ENCODE data around the gene NAIF1.

Gene NAIF1

GRCh38 chr9:128094950-128095544 lies 27.9 kb upstream of the NAIF1 start:
- no peaks in the 10 kb centered on the region for H3K9me3 ChIP-seq (ENCODE audit: insufficient read depth, low read length)
- peaks cover 7% of the 10 kb centered on the region for H4K20me1 ChIP-seq (ENCODE audit: insufficient read depth, low read length)
- H3K79me2 ChIP-seq (ENCODE audit: low read length) = peaks cover 74% of the 10 kb centered on the region
- H2AFZ ChIP-seq (ENCODE audit: low read depth, low read length) = no peak overlapping the region
- peak overlapping the region; percentile 86 for H3K27ac ChIP-seq (ENCODE audit: low read length)
- no peak for TF ChIP-seq CTCF (IDR thresholded peaks at IDR 0.05; ENCODE audit: low read depth, low read length)
- TF ChIP-seq EZH2phosphoT487 (IDR thresholded peaks at IDR 0.05; ENCODE audit: low read depth) = no peak
- H3K4me3 ChIP-seq (ENCODE audit: low read length) = peak overlapping the region; percentile 71
- H3K27me3 ChIP-seq (ENCODE audit: low read depth, low read length) = no peaks in the 10 kb centered on the region
- H3K36me3 ChIP-seq (replicated peaks; ENCODE audit: low read depth, low read length) = peaks cover 3% of the 10 kb centered on the region
- H3K4me2 ChIP-seq (ENCODE audit: low read length) = peak overlapping the region; percentile 97
- H3K4me1 ChIP-seq (ENCODE audit: low read length) = peaks cover 33% of the 10 kb centered on the region
- peak overlapping the region; percentile 16 for H3K9ac ChIP-seq (ENCODE audit: low read length)

GRCh38 chr9:128094166-128094949 lies 27.2 kb upstream of the NAIF1 start:
- no peak overlapping the region for H2AFZ ChIP-seq (ENCODE audit: low read depth, low read length)
- H3K4me1 ChIP-seq (ENCODE audit: low read length) = peaks cover 33% of the 10 kb centered on the region
- no peaks in the 10 kb centered on the region for H3K9me3 ChIP-seq (ENCODE audit: insufficient read depth, low read length)
- H3K79me2 ChIP-seq (ENCODE audit: low read length) = peaks cover 76% of the 10 kb centered on the region
- no peak for TF ChIP-seq EZH2phosphoT487 (IDR thresholded peaks at IDR 0.05; ENCODE audit: low read depth)
- TF ChIP-seq CTCF (IDR thresholded peaks at IDR 0.05; ENCODE audit: low read depth, low read length) = no peak
- H3K27me3 ChIP-seq (ENCODE audit: low read depth, low read length) = no peaks in the 10 kb centered on the region
- peak overlapping the region; percentile 97 for H3K4me2 ChIP-seq (ENCODE audit: low read length)
- H3K9ac ChIP-seq (ENCODE audit: low read length) = peak overlapping the region; percentile 46
- H3K36me3 ChIP-seq (replicated peaks; ENCODE audit: low read depth, low read length) = peaks cover 4% of the 10 kb centered on the region
- peak overlapping the region; percentile 71 for H3K4me3 ChIP-seq (ENCODE audit: low read length)
- peak overlapping the region; percentile 86 for H3K27ac ChIP-seq (ENCODE audit: low read length)
- peaks cover 7% of the 10 kb centered on the region for H4K20me1 ChIP-seq (ENCODE audit: insufficient read depth, low read length)

- H3K27me3 ChIP-seq (ENCODE audit: low read depth, low read length) = no peaks in the 10 kb centered on the region
- peaks cover 7% of the 10 kb centered on the region for H4K20me1 ChIP-seq (ENCODE audit: insufficient read depth, low read length)
- peak overlapping the region; percentile 86 for H3K27ac ChIP-seq (ENCODE audit: low read length)
- H3K9ac ChIP-seq (ENCODE audit: low read length) = 0 out of 2 replicates have a peak overlapping the region, but pooled peaks have one; percentile 46
- peak overlapping the region; percentile 71; the same call in 1 of the 2 replicates for H3K4me3 ChIP-seq (ENCODE audit: low read length)
- H3K4me2 ChIP-seq (ENCODE audit: low read length) = peak overlapping the region; percentile 97
- H3K36me3 ChIP-seq (replicated peaks; ENCODE audit: low read depth, low read length) = peaks cover 11% of the 10 kb centered on the region
- peaks cover 76% of the 10 kb centered on the region for H3K79me2 ChIP-seq (ENCODE audit: low read length)
- peaks cover 33% of the 10 kb centered on the region for H3K4me1 ChIP-seq (ENCODE audit: low read length)
- TF ChIP-seq CTCF (IDR thresholded peaks at IDR 0.05; ENCODE audit: low read depth, low read length) = no peak
- no peak for TF ChIP-seq EZH2phosphoT487 (IDR thresholded peaks at IDR 0.05; ENCODE audit: low read depth)
- no peaks in the 10 kb centered on the region for H3K9me3 ChIP-seq (ENCODE audit: insufficient read depth, low read length)
- no peak overlapping the region for H2AFZ ChIP-seq (ENCODE audit: low read depth, low read length)
Observed at GRCh38 chr9:128093011-128093410, 25.9 kb upstream of the NAIF1 start.

GRCh38 chr9:128092199-128092977 lies 25.3 kb upstream of the NAIF1 start:
- no peak overlapping the region for H3K4me3 ChIP-seq (ENCODE audit: low read length)
- peaks cover 7% of the 10 kb centered on the region for H4K20me1 ChIP-seq (ENCODE audit: insufficient read depth, low read length)
- no peaks in the 10 kb centered on the region for H3K27me3 ChIP-seq (ENCODE audit: low read depth, low read length)
- no peak overlapping the region for H3K9ac ChIP-seq (ENCODE audit: low read length)
- H3K4me1 ChIP-seq (ENCODE audit: low read length) = peaks cover 33% of the 10 kb centered on the region
- no peak overlapping the region for H2AFZ ChIP-seq (ENCODE audit: low read depth, low read length)
- H3K79me2 ChIP-seq (ENCODE audit: low read length) = peaks cover 71% of the 10 kb centered on the region
- H3K27ac ChIP-seq (ENCODE audit: low read length) = peak overlapping the region; percentile 86
- no peaks in the 10 kb centered on the region for H3K9me3 ChIP-seq (ENCODE audit: insufficient read depth, low read length)
- H3K4me2 ChIP-seq (ENCODE audit: low read length) = peak overlapping the region; percentile 97
- peaks cover 12% of the 10 kb centered on the region for H3K36me3 ChIP-seq (replicated peaks; ENCODE audit: low read depth, low read length)
- TF ChIP-seq EZH2phosphoT487 (IDR thresholded peaks at IDR 0.05; ENCODE audit: low read depth) = no peak
- no peak for TF ChIP-seq CTCF (IDR thresholded peaks at IDR 0.05; ENCODE audit: low read depth, low read length)
